ENCODE data around the gene SEC24D. TPM values are rescaled to one million over a fixed set of nuclear protein-coding genes. Genes with fewer than 3 reads are reported as not detected.
"Not testable (repeated sequence)": the region's sequence is repeated elsewhere in the genome, so short reads cannot be mapped to it uniquely, and the experiment has no call there.

Gene SEC24D, protein sequence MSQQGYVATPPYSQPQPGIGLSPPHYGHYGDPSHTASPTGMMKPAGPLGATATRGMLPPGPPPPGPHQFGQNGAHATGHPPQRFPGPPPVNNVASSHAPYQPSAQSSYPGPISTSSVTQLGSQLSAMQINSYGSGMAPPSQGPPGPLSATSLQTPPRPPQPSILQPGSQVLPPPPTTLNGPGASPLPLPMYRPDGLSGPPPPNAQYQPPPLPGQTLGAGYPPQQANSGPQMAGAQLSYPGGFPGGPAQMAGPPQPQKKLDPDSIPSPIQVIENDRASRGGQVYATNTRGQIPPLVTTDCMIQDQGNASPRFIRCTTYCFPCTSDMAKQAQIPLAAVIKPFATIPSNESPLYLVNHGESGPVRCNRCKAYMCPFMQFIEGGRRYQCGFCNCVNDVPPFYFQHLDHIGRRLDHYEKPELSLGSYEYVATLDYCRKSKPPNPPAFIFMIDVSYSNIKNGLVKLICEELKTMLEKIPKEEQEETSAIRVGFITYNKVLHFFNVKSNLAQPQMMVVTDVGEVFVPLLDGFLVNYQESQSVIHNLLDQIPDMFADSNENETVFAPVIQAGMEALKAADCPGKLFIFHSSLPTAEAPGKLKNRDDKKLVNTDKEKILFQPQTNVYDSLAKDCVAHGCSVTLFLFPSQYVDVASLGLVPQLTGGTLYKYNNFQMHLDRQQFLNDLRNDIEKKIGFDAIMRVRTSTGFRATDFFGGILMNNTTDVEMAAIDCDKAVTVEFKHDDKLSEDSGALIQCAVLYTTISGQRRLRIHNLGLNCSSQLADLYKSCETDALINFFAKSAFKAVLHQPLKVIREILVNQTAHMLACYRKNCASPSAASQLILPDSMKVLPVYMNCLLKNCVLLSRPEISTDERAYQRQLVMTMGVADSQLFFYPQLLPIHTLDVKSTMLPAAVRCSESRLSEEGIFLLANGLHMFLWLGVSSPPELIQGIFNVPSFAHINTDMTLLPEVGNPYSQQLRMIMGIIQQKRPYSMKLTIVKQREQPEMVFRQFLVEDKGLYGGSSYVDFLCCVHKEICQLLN
- total RNA-seq: 10 to 100 TPM; 36.4 to 45.7 TPM

DNA sequence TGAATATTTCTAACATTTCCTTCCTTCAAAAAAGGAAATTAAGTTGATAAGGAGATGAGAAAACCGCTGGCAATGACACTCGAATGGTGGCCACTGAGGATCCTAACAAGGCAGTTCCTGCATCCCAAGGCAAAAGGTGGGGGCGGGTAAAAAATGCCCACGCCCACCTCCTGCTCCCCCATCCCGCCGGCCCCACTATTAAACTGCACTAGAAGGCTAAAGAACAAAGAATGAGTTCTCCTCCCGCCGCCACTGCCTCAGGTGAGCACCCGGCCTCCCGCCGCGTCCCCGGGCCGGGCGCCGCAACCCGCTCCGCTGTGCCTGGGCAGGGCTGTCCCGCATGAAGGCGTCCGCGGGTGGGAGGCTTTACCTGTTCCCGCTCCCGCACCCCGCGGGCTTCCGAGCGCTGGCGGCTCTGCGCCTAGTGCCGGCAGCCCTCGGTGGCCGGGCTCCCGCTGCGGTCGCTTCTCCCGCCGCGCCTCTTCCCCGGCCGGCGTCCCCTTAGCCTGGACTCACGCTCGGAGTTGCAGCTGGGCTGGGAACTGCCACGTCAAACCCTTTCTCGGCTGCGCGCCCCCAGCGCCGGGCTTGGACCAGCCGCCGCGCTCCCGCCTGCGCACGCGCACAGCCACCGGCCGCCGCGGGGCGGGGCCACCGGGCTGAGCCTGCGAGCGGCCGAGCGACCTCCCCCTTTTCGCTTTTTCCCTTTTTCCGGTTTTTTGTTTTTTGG lies at the start of gene SEC24D:
Gene SEC24D (minus strand): TSS at position 556 of the 730 bp plus-strand sequence. CDS start 2,430 bp downstream, outside the sequence.
- peak; percentile 91 to 92 for DNase-seq (ENCODE audit: low spot score in 2 of 2)
- Mint-ChIP-seq H3K27ac (peak within 1 kb of the TSS; percentile 96 to 100), H3K36me3 (peaks cover 6 to 16% of the 10 kb centered on the region in 2 donors), H3K9me3 (no peaks in the 10 kb centered on the region)
- peak; percentile 83 to 91 for ATAC-seq

DNA sequence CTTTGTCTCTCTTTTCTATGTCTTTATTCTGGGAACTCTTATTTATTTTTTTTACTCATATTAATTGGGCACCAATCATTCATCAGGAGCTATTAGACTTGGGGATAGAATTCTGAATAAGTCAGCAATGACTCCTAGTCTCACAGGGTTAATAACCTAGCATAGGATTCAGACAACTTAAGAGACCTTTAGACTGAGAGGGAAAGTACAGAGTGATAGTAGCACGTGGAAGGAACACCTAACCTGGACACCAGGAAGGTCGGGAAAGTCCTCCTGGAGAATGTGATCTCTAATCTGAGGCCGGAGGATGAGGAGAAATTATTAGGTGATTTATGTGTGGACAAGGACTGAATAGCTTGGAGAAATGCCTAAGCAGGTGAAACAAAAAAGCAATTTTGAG lies 48.8 kb upstream of the SEC24D start:
- DNase-seq (ENCODE audit: low spot score in 2 of 2) (no peak), ATAC-seq (no peak)
- no peak overlapping the region for H3K27ac Mint-ChIP-seq
- H3K9me3 Mint-ChIP-seq: no peaks in the 10 kb centered on the region
- H3K36me3 Mint-ChIP-seq: no peaks in the 10 kb centered on the region

DNA sequence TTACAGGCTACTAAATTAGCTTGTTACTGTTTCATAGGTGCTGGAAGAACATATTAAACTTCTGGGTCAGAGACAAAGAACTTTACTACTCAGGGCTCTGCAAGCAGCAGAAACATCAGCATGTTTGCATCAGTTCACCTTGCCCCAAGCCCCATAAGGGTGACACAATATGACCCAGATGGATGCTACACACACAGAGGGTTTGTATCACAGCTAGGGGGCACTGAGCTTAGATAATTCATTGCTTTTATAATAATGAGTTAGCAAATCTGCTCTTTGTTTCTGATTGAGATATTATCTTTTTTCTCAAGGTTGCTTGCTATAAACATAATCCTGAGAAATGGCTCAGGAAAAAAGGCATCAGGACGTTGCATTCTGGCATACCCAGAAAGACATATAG lies 47.9 kb upstream of the SEC24D start:
- no peak for DNase-seq (ENCODE audit: low spot score in 2 of 2)
- H3K9me3 Mint-ChIP-seq: peaks cover 0 to 5% of the 10 kb centered on the region in 2 donors
- peaks cover 2 to 4% of the 10 kb centered on the region in 2 donors for H3K36me3 Mint-ChIP-seq
- no peak overlapping the region for H3K27ac Mint-ChIP-seq
- no peak for ATAC-seq

DNA sequence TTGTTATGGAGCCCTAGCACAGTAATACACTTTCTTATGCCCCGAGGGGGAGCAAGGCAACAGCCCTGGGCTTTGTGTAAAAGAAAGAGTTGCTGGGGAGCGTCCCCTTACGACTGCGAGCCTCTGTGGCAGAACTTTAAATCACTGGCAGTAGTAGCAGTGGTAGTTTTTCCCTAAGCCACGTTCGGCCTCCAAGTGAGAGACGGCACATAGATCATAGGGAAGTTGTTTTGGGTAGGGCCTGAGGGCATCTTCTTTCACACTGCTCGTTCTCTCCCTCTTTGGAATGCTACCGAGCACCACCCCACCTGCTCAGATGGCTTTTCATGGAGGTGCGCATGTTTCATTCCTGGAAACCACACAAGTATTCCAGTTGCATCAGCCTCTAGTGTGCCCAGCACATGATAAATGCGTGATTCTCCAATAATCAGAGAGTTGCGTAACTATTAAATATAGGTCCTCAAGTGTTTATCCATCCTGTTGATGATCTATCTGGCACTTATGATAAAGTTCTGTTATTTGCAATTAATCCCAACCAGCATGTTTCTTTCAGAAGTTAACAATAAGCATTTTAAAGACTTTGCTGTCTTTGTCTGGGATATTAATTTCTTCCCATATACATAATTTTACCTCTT lies 45.7 kb upstream of the SEC24D start:
- no peak overlapping the region for H3K27ac Mint-ChIP-seq
- DNase-seq (ENCODE audit: low spot score in 2 of 2) (no peak), ATAC-seq (no peak)
- peaks cover 7 to 8% of the 10 kb centered on the region in 2 donors for H3K36me3 Mint-ChIP-seq
- peaks cover 0 to 10% of the 10 kb centered on the region in 2 donors for H3K9me3 Mint-ChIP-seq

DNA sequence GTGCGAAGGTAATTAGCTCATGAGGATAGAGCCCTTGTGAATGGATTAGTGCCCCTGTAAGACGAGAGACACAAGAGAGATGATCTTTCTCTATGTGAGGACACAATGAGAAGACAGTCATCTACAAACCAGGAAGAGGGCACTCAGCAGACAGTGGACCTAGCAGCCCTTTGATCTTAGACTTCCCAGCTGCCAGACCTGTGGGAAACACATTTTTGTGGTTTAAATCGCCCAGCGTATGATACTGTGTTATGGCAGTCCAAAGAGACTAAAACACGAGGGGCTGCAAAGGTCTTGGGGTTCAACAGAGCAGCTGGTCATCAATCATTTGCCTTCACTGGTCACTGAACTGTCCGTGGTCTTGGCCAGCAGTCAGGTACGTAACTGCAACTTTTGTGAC lies 43.5 kb upstream of the SEC24D start:
- Mint-ChIP-seq H3K27ac (no peak overlapping the region), H3K36me3 (peaks cover 7 to 8% of the 10 kb centered on the region in 2 donors), H3K9me3 (peaks cover 0 to 10% of the 10 kb centered on the region in 2 donors)
- DNase-seq (ENCODE audit: low spot score in 2 of 2) (no peak), ATAC-seq (no peak)

DNA sequence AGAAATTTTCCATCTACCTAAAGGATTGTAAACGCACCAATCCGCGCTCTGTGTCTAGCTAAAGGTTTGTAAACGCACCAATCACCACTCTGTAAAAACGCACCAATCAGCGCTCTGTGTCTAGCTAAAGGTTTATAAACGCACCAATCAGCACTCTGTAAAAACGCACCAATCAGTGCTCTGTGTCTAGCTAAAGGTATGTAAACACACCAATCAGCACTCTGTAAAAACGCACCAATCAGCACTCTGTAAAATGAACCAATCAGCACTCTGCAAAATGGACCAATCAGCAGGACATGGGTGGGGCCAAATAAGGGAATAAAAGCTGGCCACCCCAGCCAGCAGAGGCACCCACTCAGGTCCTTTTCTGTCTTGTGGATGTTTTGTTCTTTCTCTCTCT lies 42.6 kb upstream of the SEC24D start:
- H3K36me3 Mint-ChIP-seq; ATAC-seq; DNase-seq (ENCODE audit: low spot score in 2 of 2); H3K27ac Mint-ChIP-seq: not testable (repeated sequence)
- H3K9me3 Mint-ChIP-seq: peaks cover 0 to 10% of the 10 kb centered on the region in 2 donors

DNA sequence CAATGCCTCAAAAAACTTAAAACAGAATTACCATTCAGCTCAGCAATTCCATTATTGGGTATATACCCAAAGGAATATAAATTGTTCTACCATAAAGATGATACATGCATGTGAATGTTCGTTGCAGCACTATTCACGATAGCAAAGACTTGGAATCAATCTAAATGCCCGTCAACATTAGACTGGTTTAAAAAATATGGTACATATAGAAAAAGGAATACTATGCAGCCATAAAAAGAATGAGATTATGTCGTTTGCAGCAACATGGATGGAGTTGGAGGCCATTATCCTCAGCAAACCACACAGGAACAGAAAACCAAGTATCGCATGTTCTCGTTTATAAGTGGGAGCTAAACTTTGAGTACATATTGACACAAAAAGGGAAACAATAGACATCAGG lies 41.9 kb upstream of the SEC24D start:
- ATAC-seq: no peak
- Mint-ChIP-seq H3K9me3 (peaks cover 0 to 10% of the 10 kb centered on the region in 2 donors), H3K36me3 (peaks cover 7 to 8% of the 10 kb centered on the region in 2 donors), H3K27ac (no peak overlapping the region)
- DNase-seq (ENCODE audit: low spot score in 2 of 2): no peak

DNA sequence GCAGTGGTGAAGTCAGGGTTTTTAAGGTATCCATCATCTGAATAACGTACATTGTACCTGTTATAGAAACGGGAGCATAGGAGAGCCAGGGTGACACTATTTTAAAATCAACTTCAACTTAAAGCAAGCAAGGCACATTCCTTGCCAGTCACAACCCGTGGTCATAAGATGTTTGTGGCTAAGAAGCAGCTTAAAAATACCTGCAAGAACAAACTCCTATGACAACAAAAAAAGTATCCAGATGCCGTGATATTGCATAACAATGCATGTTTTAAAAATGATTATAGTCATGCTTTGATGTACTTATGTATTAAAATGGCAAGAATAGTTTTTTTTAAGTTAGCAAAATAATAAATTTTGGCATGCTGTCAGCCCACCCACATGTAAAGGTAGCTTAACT lies 36.3 kb upstream of the SEC24D start:
- H3K27ac Mint-ChIP-seq: no peak overlapping the region
- no peaks in the 10 kb centered on the region for H3K36me3 Mint-ChIP-seq
- H3K9me3 Mint-ChIP-seq: no peaks in the 10 kb centered on the region
- ATAC-seq (no peak), DNase-seq (ENCODE audit: low spot score in 2 of 2) (no peak)

DNA sequence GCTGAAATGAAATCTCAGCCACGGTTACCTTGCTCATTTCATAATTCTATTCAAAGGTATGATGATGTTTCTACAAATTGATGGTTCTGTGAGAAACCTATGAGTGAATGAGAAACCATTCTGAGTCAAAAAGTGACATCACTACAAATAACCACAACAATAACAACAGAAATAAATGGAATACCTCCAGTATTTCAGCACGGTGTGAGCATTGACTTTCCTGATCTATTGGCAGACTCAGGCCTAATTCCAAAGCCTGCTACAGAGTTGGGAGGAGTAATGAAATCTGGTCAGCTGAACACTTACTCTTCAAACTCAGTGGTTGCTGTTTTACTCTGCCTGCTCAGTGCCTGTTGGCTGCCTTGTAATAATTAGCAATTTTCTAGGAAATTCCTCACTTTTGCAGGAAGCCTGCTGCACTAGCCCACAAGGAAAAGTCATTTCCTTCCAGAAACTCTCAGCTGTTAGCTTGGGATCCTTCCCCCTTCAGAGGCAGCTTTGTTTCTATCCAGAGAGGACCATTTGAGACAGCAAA lies 33.9 kb upstream of the SEC24D start:
- no peaks in the 10 kb centered on the region for H3K9me3 Mint-ChIP-seq
- H3K27ac Mint-ChIP-seq: no peak overlapping the region
- no peak for DNase-seq (ENCODE audit: low spot score in 2 of 2)
- peak in 1 of 2 donors; percentile 50 for ATAC-seq
- H3K36me3 Mint-ChIP-seq: no peaks in the 10 kb centered on the region

DNA sequence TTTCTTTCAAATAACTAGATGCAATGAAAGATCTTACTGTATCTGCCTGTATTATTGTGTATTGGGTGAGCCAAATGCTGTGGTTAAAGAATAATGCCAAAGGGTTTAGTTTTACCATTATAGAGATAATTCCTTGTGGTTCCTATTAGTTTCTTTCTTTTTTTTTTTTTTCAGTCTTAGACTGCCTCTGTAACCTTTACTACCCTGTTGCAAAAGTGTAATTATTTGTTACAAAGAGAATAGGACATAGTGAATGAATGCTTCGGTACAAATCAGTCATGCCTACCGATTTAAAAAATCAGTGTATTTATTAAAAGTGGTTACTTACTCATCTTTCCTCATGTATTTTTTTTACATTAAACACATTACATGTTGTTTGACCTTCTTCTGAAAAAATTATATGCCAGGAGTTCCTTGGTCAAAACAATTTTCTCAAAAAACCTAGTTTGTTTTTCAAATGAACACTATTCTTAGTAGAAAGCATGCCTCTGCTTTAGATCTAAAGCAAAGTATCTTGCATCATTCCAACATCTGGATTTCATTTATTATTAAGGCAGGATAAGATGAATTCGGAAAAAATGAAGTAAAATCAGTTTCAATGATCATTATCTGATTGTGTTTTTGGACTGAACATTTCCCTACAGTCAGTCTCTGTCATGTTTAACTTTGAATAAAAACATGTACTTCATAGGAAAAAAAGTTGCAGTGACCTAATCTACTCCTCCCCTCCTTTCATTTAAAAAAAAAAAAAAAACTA lies 31.6 kb upstream of the SEC24D start:
- Mint-ChIP-seq H3K9me3 (no peaks in the 10 kb centered on the region), H3K27ac (no peak overlapping the region), H3K36me3 (no peaks in the 10 kb centered on the region)
- ATAC-seq (no peak), DNase-seq (ENCODE audit: low spot score in 2 of 2) (no peak)

DNA sequence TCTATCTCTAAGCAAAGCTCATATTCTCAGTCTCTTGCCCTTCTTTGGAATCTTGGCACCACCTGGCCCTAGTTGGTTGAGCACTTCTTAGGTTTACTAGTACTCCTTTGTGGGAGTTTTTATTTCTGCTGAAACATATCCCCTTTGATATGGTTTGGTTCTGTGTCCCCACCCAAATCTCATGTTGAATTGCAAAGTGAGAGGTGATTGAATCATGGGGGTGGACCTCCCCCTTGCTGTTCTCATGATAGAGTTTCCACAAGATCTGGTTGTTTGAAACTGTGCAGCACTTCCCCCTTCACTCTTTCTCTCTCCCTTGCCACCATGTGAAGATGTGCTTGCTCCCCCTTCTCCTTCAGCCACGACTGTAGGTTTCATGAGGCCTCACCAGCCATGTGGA lies 30.5 kb upstream of the SEC24D start:
- Mint-ChIP-seq H3K27ac (no peak overlapping the region), H3K9me3 (no peaks in the 10 kb centered on the region), H3K36me3 (no peaks in the 10 kb centered on the region)
- ATAC-seq (no peak), DNase-seq (ENCODE audit: low spot score in 2 of 2) (no peak)

DNA sequence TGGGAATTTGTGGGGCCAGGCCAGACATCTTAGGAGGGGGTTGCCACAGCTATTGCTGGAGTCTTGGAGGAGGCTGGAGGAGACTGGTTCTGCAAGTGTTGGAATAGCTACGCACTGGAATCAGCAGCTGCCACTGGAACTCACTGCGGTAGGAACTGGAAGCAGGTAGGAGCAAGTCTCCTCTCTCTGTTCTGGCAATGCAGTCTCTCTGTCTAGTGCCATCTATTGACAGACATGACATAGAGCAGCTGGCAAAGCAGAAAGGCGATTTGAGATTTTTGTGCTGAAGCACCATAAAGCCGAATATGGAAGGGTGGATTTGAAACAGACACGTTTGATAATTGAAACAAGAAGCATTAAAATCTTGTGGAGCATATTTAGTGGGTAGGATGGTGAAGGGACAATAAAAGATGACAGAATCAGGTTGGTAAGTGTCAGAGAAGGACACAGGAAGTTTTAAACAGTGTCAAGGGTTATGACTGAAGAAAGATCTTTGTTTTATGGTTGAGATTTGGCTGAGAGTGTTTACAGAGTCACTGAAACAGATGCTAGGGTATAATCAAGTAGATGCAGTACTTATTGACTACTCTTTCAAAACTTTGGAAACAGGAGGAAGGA lies 29.3 kb upstream of the SEC24D start:
- Mint-ChIP-seq H3K27ac (no peak overlapping the region), H3K9me3 (no peaks in the 10 kb centered on the region), H3K36me3 (no peaks in the 10 kb centered on the region)
- ATAC-seq: peak; percentile 44 to 61
- no peak for DNase-seq (ENCODE audit: low spot score in 2 of 2)

DNA sequence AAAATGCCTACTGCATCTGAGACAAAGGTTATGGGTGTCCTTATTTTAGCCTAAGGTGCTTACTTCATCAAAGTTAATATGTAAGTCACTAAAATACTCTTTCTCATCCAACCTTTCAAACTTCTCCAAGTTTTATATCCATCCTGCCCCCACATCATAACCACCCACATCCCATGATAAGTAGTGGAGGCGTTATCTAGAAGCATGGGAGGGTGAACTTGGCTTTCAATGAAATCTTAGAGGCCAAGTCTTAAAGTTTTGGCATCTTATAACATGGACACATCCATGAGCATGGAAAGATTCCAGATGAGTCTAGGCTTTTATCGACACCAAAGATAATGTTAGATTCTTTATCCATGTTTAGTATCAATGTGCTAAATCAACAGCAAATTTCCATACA lies 22.9 kb upstream of the SEC24D start:
- ATAC-seq: no peak
- H3K36me3 Mint-ChIP-seq: no peaks in the 10 kb centered on the region
- no peak overlapping the region for H3K27ac Mint-ChIP-seq

DNA sequence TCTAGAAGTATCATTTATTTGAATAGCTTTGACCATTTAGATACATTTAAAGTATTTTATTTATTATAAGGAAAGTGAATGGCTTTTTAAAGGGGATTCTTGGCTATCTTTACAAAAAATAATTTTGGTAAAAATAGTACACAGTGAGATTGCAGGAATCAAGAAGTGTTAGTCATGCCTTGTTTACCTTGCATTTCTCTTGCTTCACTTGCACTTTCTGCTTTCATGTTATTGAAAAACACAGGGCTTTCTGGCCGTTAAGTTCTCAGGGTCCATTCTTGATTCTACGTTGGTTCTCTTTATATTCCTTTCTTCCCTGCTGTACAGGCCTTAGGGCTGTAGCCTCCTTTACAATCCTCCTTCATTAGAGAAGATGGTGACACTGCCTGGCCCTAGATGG lies 21.8 kb upstream of the SEC24D start:
- ATAC-seq: no peak
- H3K9me3 Mint-ChIP-seq: peaks cover 0 to 3% of the 10 kb centered on the region in 2 donors

More for the DNA sequence above, 22.9 kb upstream of the SEC24D start:
- DNase-seq (ENCODE audit: low spot score in 2 of 2): no peak
- H3K9me3 Mint-ChIP-seq: no peaks in the 10 kb centered on the region

More for the DNA sequence above, 21.8 kb upstream of the SEC24D start:
- no peak for DNase-seq (ENCODE audit: low spot score in 2 of 2)
- H3K36me3 Mint-ChIP-seq: no peaks in the 10 kb centered on the region
- peak overlapping the region in 1 of 2 donors; percentile 1 for H3K27ac Mint-ChIP-seq
